ENCODE data around the gene FASTKD3.

FASTKD3 gene

DNA sequence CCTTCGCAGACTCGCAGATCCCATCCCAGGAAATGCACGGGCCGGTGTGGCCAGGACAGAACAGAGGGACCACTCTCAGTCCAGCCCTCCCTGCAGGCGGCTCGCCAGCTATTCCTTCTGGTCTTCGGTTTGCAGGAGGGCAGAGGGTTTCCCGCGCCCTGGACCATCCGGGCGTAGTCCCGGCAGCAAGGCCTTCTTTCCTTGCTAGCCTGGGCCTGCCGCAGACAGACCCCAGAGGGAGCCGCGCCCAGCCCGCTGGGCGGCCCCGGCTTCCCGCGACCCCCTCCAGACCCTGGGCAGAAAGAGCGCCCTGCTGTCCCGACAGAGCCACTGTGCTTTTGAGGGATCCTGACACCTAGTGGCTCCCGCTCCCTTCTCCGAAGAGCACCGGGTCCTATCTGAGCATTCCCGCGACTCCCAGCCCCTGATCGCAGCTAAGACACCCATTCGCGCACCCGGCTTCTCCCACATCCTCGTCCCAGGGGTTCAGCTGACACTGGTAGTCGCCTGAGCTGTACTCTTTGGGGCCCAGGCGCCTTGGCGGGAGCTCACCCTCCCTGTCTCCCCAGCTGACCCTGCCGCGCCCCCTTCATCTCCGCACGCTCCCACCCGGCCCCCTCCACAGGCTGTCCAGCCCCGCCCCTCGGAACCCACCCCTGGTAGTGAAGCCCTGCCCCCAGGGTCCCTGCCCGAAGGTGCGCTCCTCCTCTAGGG lies 19.0 kb downstream of the FASTKD3 start:
- peak; percentile 14 for DNase-seq (ENCODE audit: low read depth)

DNA sequence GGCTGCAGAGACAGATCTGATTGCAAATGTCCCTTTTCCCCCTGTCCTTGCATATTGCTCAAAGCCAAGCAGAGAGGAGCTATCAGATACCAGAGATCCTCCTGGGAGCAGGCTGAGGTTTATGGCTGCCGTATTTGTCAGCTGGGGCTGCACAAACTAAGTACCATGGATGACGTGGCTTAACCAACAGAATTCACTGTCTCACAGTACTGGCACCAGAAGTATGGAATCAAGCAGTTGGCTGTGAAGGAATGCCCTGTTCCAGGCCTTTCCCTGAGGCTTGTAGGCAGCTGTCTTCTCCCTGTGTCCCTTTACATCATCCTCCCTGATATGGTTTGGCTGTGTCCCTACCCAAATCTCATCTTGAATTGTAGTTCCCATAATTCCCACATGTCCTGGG lies 20.5 kb downstream of the FASTKD3 start:
- DNase-seq (ENCODE audit: low read depth) = peak; percentile 18

DNA sequence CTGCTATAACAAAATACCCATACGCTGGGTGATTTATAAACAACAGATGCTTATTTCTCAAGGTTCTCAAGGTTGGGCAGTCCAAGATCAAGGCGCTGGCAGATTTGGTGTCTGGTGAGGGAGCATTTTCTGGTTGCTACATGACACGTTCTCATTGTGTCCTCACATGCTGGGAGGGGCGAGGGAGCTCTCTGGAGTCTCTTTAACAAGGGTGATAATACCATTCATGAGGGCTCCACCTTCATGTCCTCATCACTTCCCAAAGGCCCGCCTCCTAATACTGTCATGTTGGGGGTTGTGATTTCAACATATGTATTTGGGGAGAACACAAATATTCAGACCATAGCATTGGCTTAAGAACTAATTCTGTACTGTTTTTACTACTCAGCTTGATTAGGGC lies 22.5 kb downstream of the FASTKD3 start:
- no peak for DNase-seq (ENCODE audit: low read depth)

DNA sequence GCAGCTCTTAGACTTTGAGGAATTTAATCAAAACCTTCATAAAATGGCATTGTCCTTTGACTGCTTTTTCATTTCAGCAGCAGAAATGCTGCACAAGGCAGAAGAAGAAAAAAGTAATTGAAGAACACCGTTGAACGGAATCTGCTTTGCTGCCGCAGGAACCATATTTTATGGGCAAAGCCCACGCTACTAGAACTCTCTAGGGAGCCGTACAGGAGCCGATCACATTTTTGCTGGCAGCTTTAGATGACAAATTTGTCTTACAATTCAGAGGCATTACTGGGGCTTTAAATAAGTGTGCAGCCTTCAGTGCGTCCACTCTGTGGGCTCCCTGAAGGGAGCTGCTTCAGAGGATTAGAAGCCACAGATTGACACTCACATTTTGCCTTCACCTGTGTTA lies 23.3 kb downstream of the FASTKD3 start:
- no peak for DNase-seq (ENCODE audit: low read depth)

DNA sequence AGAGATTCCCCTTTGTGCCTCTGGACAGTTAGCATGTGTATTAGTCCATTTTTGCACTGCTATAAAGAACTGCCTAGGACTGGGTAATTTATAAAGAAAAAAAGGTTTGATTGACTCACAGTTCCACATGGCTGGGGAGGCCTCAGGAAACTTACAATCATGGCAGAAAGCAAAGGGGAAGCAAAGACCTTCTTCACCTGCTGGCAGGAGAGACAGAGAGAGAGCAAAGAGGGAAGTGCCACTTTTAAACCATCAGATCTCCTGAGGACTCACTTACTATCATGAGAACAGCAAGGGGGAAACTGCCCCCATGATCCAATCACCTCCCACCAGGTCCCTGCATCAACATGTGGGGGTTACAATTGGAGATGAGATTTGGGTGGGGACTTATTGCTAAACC lies 23.9 kb downstream of the FASTKD3 start:
- no peak for DNase-seq (ENCODE audit: low read depth)

DNA sequence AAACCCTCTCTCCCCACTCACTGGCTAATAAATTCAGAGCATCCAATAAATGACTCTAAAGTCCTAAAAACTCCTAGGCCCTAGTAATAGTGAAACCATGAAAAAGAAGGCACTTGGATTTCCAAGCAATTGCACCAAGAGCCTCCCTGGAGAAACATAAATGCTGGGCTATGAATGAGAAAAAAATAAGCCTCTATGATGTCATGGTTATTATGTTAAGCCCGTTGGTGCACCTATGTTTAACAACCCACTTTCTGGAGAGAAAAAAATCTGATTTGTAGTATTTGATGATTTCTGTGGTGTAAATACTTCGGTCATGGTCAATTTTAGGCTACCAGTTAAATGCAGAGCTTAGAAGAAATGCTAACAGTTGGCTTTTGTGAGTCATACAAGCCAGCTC lies 26.3 kb downstream of the FASTKD3 start:
- DNase-seq (ENCODE audit: low read depth) = no peak

DNA sequence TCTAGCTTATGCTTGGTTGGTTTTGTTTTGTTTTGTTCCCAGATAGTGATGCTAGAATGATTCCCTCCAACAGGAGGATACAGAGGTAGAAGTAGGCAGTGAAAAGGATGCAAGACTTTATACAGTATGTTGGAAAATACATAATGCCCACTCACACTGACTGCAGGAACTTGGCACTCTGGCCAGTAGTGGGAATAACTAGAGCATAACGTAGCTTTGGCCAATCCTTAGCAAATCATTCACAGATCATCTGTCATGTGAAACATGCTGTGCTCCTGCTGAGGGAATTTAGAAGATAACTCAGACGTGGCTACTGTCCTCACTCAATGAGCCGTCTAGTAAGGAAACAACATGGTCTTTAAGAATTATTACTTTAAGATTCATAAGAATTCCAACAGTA lies 31.4 kb downstream of the FASTKD3 start:
- DNase-seq (ENCODE audit: low read depth) = no peak

DNA sequence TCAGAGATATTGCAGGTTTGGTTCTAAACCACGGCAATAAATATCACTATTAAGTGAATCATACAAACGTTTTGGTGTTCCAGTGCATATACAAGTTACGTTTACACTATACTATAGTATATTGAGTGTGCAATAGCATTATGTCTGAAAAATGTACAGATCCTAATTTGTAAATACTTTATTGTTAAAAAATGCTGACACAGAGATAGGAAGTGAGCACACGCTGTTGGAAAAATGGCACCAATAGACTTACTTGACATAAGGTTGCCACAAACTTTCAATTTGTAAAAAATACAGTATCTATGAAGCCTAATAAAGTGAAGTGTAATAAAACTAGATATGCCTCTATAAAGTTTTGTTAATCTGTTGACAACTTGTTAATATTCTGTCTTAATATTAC lies 33.8 kb downstream of the FASTKD3 start:
- no peak for DNase-seq (ENCODE audit: low read depth)

DNA sequence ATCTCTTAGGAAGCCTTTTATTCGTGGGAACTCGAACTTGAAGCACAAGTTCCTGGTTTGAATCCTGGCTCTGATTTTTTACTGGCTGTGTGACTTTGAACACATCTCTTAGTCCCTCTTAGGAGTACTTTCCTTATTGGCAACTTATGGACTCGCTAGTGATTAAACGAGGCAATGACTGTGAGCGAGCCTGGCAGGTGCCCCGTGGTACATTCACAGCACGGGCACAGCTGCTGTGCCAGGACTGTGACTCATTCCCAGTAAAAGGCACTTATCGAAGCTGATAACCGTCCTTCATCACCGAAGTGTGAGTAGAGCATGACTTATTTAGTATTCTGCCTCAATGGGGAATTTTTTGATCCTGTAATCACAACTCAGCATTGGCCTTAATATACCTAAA lies 40.6 kb downstream of the FASTKD3 start:
- no peak for DNase-seq (ENCODE audit: low read depth)

DNA sequence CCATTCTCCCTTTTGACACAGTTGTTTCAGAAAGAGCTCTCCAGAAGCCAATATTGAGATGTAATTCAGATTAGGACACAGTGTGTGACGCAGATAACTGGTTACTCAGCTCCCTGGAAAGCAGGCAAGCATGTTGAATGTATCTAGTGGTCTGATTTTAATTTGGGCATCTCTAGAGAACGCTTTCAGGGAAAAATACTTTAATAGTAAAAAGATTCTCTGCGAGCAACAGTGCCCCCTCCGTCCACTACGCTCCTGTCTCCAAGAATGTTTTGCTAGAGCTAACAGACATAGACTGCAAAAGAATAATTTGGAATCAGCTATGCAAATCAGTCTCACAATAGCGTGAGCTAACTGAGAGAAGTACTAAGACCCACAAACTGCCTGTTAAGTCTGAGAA lies 41.2 kb downstream of the FASTKD3 start:
- no peak for DNase-seq (ENCODE audit: low read depth)

DNA sequence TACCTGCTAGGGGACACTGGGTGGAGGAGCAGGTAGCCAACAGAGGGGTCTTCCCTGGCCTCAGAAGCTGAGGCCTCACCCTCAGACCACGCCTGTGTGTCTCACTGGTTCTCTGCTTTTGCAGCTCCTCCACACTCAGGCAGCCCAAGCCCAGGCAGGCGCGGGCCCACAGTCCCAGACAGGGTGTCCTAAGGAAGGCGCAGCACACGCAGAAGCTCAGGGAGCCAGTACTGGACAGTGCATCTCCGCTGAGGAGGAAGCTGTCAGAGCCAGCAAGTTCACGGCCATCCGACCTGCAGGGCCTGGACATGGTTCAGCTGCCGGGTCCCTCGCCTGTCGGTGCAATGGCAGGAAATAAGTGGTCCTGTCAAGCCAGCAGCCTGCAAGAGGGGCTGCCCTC lies 43.2 kb downstream of the FASTKD3 start:
- DNase-seq (ENCODE audit: low read depth) = no peak

DNA sequence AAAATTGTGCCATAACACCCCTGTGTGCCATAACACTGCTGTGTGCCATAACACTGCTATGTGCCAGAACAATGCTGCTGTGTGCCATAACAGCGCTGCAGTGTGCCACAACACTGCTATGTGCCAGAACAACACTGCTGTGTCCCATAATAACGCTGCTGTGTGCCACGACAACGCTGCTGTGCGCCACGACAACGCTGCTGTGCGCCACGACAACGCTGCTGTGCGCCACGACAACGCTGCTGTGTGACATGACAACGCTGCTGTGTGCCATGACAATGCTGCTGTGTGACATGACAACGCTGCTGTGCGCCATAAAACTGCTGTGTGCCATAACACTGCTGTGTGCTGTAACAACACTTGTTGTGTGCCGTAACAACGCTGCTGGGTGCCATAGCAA lies 43.8 kb downstream of the FASTKD3 start:
- no peak for DNase-seq (ENCODE audit: low read depth)

DNA sequence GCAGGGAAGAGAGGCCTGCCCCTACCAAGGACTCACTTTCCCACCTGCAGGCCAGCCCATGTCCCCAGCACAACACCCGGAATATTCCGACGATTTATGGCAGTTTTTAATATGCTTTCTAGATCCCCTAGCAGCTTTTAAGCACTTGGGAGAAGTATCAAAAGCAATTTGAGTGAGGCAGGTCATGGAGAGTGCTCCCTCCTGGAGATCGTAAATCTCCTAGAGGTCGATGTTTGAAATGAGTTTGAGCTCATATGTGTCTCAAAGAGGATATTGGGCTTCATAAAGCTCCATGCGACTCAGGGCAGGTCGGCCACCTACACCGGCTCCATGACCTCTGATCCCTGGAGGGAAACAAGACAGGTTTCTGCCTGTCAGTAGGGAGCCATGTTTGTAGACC lies 45.2 kb downstream of the FASTKD3 start:
- DNase-seq (ENCODE audit: low read depth) = no peak

DNA sequence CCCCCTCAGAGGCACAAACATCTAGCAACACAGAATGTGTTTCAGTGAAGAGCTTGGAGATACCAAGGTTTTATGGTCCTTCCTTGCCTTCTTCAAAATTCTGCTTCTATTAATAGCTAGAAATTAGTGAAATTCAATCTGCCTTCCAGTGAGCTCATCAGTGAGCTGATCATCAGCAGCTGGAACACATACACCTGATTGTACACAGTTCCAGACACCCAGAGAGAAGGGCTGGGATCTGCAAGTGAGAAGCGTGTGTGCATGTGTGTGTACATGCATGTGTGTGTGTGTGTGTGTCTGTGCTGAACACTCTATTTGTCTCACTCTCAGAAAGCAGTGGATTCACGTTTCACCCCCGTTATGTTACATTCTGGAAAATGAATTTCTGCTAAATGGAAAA lies 46.4 kb downstream of the FASTKD3 start:
- no peak for DNase-seq (ENCODE audit: low read depth)

DNA sequence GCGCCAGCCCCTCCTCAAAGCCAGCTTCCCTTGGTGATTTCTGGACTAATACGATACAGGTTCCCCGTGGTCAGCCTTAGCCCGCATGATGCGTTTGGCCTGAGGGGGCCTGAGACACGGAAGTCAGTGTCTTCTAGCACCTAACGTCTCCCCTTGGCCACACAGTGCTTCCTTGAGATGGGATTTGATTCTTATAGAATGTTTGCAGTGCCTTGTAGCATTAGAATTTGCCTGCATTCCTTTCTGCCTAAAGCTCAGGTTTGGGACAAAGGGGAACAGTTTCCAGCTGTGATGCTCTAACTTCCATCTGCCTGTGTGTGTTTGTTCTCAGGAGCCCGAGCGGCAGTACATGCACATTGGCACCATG lies 52.3 kb downstream of the FASTKD3 start:
- DNase-seq (ENCODE audit: low read depth) = no peak

DNA sequence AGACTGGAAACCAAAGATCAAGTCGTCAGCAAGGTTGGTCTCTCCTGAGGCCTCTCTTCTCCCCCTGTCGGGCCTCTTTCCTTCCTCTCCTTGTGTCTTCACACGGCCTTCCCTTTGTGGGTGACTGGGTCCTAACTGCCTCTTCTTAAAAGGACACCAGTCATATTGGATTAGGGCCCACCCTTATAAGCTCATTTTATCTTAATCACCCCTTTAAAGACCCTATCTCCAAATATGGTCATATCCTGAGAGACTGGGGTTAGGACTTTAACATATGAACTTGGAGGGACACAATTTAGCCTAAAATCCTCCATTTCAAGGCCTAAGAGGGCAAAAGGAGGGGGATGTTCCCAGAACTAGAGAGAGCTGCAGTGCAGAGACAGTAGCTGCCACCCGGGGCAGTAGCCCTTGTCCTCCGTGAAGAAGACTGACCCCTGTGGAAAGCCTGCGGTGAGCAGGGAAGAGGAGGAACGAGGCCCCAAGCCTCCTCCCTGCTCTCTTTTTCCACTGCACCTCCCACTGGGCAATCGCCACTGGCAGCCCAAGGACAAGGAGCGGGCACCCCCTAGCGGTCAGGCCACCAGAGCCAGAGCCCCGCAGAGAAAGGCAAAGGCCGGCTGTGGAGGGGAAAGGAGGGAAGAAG lies 52.8 kb downstream of the FASTKD3 start:
- peak; percentile 52 for DNase-seq (ENCODE audit: low read depth)

DNA sequence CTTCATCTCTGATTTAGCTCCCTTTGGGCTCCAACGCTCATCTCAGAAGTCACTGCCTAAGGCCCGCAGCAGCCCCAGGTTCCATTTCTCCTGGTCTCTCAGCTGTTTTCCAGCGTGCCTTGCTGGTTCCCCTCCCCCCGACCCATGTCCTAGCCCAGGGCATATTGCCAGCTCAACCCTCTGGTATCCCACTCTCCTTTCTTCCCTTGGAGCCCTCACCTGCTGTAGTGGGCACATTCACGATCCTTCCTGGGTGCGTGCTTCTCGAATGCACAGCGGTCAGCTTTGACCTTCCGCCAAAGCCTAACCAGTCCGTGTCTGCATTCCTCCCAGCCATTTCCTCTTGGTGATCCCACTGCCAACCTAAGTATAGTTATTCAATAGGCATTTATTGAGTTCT lies 54.0 kb downstream of the FASTKD3 start:
- DNase-seq (ENCODE audit: low read depth) = no peak

DNA sequence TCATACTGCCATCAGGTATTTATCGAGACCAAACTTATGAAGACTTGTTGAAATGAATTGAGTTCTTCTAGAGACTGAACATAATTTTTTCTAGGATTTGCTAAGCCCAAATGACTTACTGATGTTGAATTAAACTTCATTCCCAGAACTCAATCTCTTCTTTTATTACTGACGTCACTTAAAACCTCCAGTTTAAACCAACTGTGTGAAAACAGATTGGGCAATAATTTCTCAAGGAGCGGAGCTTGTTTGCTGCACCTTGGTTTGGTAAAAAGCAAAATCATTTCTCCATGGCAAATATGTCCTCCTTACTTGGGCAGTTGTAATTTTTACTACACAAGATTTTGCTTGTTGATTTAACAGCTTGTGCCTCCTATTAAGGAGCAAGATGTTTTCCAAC lies 55.3 kb downstream of the FASTKD3 start:
- no peak for DNase-seq (ENCODE audit: low read depth)

DNA sequence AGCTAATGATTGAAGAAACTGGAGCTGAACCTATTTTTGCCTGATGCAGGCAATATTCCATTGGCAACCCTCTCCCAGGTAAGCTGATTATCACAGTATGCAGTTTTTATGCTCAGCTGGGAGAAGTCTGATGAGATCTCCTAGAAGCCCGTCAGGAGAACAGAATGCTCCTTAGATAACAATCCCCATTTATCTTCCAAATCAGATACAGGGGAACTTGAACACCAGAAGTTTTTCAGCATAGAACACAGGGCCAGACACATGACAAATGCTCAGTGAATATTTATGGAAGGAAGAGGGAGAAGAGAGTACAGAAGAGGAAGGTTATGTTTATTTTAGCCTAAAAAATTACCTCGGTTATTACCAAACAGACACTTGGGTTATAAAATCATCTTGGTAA lies 55.8 kb downstream of the FASTKD3 start:
- DNase-seq (ENCODE audit: low read depth) = no peak

DNA sequence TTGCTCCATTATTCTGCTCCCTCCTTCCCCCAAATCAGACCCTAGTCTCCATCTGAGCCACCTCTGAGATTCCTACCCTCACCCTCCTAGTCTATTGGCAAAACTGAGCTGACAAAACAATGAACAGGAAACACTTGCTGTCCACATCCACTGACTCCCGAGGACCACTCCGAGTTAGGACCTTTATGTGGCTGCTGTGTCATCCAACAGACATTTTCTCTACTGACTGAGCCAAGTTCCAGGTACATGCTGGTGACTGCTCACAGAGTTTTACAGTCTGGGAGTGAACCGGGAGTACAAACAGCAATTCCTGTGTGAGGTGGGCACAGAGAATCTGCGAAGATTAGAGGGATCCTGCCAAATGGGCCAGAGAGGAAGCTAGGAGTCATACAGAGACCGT lies 57.1 kb downstream of the FASTKD3 start:
- DNase-seq (ENCODE audit: low read depth) = no peak
